ENCODE results near the gene TGFB1I1. TPM values are rescaled to one million over a fixed set of nuclear protein-coding genes. Genes with fewer than 3 reads are reported as not detected.

Gene TGFB1I1
- total and polyA plus RNA-seq, 2 donors (not counting 1 experiment from before 2014, with no cell fraction given), result 0.16 to 4.0 TPM

DNA sequence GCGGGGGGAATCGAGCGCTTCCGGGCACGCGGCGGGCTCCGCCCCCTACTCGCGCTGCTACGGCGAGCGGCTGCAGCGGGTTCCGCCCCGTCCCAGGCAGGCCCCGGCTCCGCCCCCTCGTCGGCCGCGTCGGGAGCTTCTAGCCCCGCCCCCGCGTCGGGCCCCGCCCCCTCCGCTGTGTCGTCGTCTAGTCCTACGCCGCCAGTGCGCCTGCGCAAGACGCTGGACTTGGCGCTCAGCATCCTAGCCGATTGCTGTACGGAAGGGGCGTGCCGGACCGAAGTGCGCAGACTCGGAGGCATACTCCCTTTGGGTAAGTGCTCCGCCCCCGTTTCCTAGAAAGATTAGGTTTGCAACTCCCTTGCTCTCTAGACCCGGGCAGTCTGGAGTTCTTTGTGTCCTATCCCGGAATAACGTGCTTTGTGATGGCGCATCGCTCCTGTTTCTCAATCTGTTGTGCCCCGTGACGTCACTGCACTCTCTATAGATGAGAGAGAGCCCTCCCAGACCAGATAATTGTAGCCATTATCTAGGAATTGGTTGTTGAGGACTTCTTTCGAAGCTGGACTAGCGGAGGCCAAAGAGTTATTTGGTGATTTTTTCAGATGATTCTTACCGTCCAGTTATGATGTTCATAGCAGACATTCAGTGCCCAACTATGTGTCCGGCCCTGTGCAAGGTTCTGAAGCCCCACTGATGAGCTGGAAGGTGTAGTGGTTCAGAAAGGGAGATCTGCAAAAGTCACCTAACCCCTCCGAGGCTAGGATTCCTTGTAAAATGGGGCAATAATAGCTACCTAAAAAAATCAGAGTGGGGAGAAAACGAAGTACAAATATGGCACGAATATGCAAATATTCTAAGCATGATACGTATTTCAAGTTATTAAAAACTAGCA, 12.0 kb upstream of the TGFB1I1 start:
- intact Hi-C loops (cut with micrococcal nuclease), result loop anchor here (1.0 to 5.0 kb wide), 13 partner anchors 16 to 903 kb away; partner anchors contain the start of genes PYCARD, RUSF1, SETD1A and STX4
- Histone ChIP-seq H3K79me2 (ENCODE audit: control insufficient read depth, insufficient read depth, low read length) (peaks cover 20% of the 10 kb centered on the region), H3K9me3 (ENCODE audit: control extremely low read depth in 1 of 3, control insufficient read depth in 2 of 3, insufficient read depth in 1 of 3, low read length in 2 of 3) (no peaks in the 10 kb centered on the region), H3K4me2 (replicated peaks; ENCODE audit: low read depth, low read length, poor library complexity, severe bottlenecking) (peak overlapping the region; percentile 95), H3K4me1 (ENCODE audit: control insufficient read depth in 2 of 2, insufficient read depth in 2 of 2, low read length in 2 of 2) (peaks cover 29 to 42% of the 10 kb centered on the region in 2 donors), H4K20me1 (ENCODE audit: control insufficient read depth, insufficient read depth, low read length, poor library complexity, severe bottlenecking) (peaks cover 26% of the 10 kb centered on the region), H3K9ac (ENCODE audit: low read length) (peak overlapping the region; percentile 95), H3K27me3 (replicated peaks in 1 of 4; ENCODE audit: control extremely low read depth in 1 of 4, control insufficient read depth in 3 of 4, insufficient read depth in 4 of 4, low read length in 3 of 4) (no peaks in the 10 kb centered on the region), H3K36me3 (replicated peaks in 1 of 2; ENCODE audit: control extremely low read depth in 1 of 2, control insufficient read depth in 1 of 2, extremely low read depth in 1 of 2, insufficient read depth in 2 of 2, low read length in 1 of 2) (peaks cover 0 to 15% of the 10 kb centered on the region in 2 experiments), H2AFZ (ENCODE audit: insufficient read depth, low read depth, low read length, poor library complexity, severe bottlenecking) (peak overlapping the region; percentile 81), H3K27ac (ENCODE audit: low read length in 2 of 2) (peak overlapping the region; percentile 94 to 99), H3K4me3 (ENCODE audit: control extremely low read depth in 1 of 5, extremely low read depth in 1 of 5, insufficient read depth in 1 of 5, low read depth in 2 of 5, low read length in 4 of 5) (peak overlapping the region; percentile 67 to 94 (median 87))
- no peaks in the 10 kb centered on the region for H3K27me3 Mint-ChIP-seq
- ChIA-PET POLR2A (interaction anchor here (0.5 to 2.7 kb wide), 11 partner anchors 11 to 801 kb away, joined by 3 to 12 read pairs (median 5); partner anchors contain the start of genes FUS, RUSF1, TGFB1I1 and ZNF267), CTCF (interaction anchor here (0.6 to 7.2 kb wide), 23 partner anchors 8 to 476 kb away, joined by 3 to 43 read pairs (median 4); partner anchors contain the start of genes FUS, HSD3B7, RUSF1 and TGFB1I1)
- H3K4me3 Mint-ChIP-seq, result peak overlapping the region; percentile 94
- WGBS (ENCODE audit: insufficient coverage), result 4% methylated on average over 58 of the region's 61 CpGs
- no peaks in the 10 kb centered on the region for H3K9me3 Mint-ChIP-seq (ENCODE audit: insufficient read depth)
- no peak for TF ChIP-seq EZH2 (IDR thresholded peaks at IDR 0.05; ENCODE audit: borderline replicate concordance, insufficient read depth, low read depth, low read length, poor library complexity, severe bottlenecking)
- TF ChIP-seq, protein P1, sequence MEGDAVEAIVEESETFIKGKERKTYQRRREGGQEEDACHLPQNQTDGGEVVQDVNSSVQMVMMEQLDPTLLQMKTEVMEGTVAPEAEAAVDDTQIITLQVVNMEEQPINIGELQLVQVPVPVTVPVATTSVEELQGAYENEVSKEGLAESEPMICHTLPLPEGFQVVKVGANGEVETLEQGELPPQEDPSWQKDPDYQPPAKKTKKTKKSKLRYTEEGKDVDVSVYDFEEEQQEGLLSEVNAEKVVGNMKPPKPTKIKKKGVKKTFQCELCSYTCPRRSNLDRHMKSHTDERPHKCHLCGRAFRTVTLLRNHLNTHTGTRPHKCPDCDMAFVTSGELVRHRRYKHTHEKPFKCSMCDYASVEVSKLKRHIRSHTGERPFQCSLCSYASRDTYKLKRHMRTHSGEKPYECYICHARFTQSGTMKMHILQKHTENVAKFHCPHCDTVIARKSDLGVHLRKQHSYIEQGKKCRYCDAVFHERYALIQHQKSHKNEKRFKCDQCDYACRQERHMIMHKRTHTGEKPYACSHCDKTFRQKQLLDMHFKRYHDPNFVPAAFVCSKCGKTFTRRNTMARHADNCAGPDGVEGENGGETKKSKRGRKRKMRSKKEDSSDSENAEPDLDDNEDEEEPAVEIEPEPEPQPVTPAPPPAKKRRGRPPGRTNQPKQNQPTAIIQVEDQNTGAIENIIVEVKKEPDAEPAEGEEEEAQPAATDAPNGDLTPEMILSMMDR (IDR thresholded peaks at IDR 0.05), result no peak
- DNase-seq, result peak; percentile 99
- ATAC-seq (ENCODE audit: low read depth), result peak; percentile 79
- peak overlapping the region; percentile 100 for H3K27ac Mint-ChIP-seq
- peaks cover 49% of the 10 kb centered on the region for H3K4me1 Mint-ChIP-seq
